GM19468 (cell line): ENCODE measurements around the gene NT5C3A.
"Not testable (repeated sequence)": the region's sequence is repeated elsewhere in the genome, so short reads cannot be mapped to it uniquely, and the experiment has no call there.

ENCODE experiments used
- ATAC-seq: cut with Tn5 transposase; IDR thresholded peaks from one replicate; pipeline ENCODE4 v1.9.1; 2021; ENCODE audit warnings: mild to moderate bottlenecking, moderate library complexity, moderate number of reproducible peaks; ENCODE audit not compliant: unreplicated experiment; ENCODE audit errors: extremely low read depth

NT5C3A gene

DNA sequence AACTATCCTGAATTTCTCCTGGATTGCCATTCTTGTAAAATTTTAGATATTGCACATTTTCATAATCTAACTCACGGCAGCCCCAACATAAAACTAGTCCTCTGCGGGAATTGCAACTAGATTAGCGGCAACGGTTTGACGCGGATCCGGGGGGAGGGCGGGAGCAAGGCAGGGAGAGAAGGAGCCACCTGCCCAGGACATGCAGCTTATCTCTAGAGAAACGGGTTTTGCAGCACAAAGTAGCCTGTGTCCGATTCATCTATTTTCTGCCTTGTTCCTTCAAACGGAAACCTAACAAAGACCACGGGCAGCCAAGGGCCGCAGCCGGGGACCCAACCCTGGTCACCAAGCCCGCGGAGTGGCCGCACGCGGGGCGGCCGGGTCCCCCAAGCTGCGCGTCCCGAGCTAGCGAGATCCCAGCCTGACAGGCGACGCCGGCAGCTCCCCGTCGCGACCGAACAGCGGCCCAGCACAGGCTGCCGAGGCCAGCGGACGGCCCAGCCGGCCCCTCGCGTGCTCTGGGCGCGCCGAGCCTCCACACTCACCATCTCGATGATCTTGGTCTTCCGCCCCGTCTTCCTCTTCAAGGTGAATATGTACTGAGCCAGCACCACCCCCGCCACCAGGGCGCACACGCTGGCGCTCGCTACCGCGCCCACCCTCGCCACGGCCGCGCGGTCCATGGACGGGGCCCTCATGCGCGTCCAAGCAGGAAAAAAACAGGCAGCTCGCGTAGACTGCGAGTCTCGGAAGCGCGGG lies at the start of gene NT5C3A:
NT5C3A (minus strand) TSS at position 754 of the 759 bp plus-strand sequence; CDS start at position 683, 71 bp downstream.
- peak; percentile 20 for ATAC-seq

DNA sequence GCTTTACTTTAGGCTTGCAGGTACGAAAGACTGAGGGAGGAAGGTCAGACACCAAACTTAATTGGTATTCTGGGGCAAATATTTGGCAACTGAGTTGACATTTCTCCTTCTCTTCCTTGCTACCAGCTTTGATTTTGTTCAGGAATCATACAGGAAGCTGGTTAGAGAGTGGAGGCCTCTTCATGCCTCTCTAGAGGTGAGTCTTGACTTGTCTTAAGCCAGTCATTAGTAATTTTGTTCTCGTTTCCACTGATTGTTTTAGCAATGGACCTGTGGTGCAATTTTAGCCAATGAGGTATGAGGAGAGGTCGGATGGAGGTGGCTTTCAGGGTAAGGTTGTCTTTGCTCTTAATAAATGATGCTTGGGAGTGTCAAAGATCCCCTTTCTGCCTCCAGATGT lies 49.0 kb upstream of the NT5C3A start:
- no peak for ATAC-seq

DNA sequence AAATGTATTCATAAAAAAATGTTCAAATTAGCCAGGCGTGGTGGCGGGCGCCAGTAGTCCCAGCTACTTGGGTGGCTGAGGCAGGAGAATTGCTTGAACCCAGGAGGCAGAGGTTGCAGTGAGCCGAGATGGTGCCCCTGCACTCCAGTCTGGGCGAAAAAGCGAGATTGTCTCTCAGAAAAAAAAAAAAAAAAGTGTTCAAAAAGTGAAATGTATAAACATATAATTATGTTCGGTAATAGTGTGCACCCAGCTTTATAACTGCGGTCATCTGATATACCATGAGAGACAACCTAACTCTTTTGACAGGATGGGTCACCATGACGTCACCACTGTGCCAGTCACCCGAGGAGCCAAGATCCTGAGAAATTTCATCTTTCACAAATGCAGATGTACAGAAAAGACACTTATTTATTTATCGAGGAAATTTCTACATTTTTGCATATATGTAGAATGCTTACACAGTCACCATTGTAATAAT lies 47.2 kb upstream of the NT5C3A start:
- no peak for ATAC-seq

DNA sequence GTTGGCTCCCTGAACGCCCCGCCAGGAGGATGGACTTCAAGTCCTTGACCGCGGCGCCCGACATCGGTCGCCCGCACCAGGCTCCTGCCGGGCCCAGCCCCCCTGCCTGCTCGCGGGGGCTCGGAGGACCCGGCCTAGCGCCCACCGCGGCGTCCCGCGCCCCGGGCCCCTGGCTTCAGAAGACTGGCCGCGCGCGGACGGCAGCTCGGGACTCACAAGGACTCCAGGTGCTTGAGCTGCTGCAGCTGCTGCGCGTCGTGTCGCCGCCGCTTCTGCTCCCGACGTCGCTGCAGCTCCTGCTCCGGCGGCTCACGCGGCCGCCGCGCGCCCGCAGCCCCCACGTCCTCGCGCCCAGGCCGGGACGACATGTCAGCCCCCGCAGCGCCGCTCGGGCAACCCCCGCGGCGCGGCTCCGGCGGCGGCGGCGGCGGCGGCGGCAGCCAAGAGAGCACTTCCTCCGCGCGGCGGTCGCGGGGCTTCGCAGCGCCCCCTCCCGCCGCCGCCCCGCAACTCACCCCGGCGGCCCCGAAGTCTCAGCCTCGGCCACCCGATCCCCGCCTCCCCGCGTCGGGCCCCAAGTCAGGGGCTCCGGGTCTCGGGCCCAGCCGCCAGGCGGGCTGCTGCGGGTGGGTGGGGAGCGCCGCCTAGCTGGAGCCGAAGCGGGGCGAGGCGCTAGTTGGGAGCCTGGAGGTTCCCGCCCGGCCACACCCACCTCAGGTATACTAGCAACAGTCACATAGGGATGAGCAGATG lies 46.6 kb upstream of the NT5C3A start, which contains the start of gene RP9:
RP9 (minus strand) TSS at position 400 of the 753 bp plus-strand sequence; CDS start at position 368, 32 bp downstream.
- peak; percentile 69 for ATAC-seq

DNA sequence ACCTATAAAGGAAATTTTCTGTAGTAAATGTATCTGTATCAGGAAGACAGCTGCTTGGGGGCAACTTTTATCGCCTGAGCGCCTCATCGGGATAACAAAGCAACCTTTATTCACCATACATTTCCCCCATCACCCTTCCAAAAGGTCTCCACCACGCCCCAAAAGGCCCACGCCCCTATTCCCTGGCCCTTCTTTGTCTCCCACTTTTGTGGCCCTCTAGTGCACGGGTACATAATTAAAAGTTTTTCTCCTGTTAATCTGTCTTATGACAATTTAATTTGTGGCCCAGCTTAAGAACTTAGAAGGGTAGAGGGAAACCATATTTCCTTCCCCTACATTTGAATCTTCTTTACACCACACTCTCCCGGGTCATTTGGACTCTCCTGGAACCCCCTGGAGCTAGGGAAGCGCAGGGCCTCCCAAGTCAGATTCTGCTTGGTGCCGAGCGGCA lies 46.0 kb upstream of the NT5C3A start:
- no peak for ATAC-seq

DNA sequence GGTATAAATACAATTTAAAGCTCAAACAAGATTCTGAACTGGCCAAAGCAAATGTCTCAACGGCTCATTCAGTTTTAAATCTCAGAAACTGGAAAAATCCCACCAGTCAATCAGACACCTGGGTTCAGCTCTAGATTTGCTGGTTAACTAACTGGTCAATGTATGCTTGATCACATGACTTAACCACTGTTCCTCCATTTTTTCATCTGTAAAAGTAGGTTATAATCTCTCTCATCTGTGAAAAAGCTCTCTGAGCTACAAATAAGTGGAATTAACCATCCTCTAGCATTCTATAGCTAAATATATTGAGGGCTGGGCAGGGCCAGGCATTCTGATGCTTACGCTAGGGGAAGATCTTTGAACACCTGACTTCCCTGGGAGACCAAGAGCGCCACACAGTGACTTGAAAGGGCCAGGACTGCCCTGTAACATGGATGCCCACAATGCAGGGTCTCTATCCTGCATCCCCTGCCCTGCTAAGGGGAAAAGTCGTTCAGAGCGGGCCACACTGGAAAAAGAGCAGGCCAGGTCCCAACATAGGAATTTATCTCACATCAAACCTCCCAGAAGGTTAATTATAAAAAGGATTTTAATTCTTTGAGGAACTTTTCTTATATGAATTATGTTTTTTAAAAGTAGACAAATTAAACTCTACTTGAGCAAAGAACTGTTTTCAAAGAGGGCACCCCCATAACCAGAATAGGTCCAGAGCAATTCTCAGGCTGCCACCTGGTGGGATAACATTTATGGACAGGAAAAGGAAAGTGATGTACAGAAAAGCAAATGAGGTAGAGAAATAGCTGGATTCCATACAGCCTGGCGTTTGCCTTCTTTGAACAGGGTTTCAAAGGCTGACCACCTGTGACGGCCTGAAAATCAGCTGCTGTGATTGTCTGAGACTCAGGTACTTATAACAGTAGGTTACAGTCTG lies 44.8 kb upstream of the NT5C3A start:
- ATAC-seq: no peak

DNA sequence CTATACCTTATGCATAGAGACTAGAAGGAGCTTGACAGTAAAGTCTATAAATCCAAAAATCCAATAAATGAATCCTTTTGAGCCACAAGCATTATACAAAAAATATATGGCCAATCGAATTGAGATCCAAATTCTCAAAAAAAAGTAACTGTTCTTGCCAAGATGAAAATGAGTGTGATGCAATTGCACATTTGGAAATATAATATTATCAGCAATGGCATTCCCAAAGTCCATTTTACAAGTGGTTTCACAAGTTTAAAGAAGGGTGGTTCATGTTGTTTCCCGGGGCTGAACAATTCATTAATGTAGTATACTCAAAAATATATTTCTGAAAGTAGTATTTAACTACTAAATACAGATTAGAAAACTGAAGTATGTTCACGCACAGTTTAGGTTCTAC lies 39.3 kb upstream of the NT5C3A start:
- ATAC-seq: no peak

DNA sequence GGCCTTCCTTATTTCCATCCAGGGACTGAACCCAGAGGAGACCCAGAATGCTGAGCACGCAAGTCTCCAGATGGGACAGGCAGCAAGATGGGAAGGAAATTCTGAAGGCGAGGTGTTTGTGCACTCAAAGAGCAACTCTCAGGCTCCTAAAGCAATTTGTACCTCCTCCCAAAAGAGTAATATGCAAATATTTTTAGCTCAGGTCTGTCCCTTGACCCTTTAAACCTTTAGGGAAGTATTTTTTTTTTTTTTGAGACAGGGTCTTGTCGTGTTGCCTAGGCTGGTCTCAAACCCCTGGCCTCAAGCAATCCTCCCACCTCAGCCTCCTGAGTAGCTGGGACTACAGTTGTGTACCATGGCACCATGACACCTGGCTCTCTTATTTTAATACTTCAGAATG lies 38.2 kb upstream of the NT5C3A start:
- no peak for ATAC-seq

DNA sequence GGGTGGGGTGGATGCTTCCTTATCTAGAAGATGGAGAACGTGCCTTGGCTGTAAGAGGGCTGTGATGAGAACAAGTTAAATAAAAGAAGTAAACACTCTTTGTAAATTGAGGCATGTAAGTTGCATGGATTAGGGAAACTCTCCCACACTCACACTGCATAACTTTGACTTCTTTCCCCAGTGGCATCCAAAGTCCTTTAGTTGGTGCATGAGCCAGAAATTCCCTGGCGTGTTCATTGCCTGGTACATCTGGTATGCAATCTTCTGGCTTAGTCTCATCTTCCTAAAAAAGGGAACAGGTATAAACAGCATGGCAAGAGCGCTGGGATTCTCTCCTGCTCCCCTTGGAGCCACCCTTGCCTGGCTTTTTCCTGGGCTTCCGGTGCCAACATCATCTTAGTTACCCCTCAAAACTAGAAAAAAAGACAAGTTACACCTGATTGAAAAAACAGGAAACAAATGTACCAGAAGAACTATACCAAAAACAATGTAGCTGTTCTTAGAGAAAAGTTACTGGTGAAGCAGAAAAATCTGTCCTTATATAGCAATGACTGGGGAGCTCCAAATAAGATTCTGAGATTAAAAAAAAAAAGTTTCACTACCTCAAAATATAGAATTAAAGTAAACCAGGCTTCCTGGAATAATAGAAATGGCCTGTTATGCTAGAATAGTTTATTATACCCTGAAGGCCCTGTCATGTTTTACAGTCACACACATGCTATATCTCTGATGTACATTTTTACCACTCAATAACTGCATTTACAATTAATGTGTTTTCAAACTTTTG lies 36.8 kb upstream of the NT5C3A start:
- no peak for ATAC-seq

DNA sequence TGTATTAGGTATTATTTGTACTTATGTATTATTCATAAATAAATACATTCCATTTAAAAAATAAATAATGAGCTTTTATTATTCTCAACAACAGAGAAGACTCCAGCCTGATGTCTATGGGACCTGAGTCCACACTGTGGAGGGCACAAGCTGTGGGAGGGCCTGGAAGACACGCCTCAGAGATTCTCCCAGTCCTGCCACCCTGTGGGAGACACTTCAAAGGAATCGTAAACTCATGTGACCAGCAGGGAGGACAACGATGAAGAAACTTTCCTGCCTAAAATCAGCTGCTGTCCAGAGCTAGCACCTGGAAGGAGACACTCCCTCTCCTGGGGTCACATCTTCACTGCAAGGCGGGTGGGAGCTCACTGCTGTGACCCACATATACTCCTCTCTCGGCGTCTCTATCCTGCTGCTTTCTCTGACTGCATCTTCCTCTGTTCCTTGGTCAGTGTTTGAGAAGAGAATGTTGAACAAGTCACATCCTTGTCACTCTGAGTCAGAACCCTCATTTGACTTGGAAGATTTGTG lies 32.2 kb upstream of the NT5C3A start:
- ATAC-seq: not testable (repeated sequence)

DNA sequence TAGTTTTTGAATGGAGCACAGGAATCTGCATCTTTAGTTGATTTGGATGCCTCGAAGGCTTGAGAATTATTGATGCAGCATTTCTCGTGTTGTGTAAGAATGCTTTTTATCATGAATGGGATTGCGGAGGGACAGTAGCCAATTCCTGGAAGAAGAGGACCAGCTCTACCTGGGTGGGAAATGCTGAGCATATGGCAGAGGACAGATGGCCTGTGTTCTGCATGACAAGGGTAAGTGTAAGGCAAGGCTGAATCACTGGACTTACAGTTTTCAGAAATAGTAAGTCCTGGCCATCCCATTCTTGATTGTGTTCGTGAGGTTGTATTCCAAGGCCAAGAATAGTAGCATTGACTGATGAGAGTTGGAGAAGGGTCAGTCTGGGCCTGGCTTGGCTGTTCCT lies 30.7 kb upstream of the NT5C3A start:
- ATAC-seq: no peak

DNA sequence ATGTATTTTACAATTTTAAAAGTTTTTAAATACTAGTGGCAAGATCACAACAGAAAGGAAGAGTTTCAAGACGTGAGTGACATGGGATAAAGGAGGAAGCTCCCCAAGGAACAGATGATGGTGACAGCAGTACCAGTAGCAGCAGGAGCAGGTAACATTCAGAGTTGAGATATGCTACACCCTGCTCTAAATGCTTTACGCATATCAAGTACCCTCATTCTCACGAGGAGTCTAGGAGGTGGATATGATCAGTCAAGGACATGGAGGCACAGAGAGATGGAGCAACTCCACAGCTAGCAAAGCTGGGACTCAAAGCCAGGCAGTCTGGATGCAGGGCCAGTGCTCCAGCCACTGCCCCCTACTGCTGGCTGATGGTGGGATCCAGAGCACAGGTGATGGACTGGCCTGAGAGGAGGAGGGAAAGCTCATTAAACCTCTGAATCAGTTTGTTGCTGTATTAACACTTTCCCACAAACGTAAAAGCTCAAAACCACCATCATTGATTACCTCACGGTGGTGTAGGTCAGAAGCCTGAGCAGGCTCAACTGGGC lies 29.1 kb upstream of the NT5C3A start:
- no peak for ATAC-seq

DNA sequence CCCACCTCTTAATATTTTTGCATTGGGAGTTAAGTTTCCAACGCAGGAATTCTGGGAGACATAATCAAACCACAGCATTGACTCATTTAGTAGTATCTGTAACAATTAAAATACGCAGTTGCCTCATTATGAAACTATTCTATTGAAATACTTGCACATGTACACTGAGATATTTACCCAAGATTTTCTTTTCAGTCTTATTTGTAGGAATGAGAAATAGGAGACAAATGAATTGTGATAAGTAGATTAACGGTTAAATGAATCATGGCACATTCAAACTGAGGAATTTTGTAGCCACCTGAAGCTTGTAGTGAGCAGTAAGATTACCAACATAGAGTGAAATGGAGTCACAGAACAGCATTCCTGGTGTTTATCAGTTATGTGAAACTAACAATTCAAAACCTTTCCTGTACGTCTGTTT lies 28.5 kb upstream of the NT5C3A start:
- ATAC-seq: no peak

DNA sequence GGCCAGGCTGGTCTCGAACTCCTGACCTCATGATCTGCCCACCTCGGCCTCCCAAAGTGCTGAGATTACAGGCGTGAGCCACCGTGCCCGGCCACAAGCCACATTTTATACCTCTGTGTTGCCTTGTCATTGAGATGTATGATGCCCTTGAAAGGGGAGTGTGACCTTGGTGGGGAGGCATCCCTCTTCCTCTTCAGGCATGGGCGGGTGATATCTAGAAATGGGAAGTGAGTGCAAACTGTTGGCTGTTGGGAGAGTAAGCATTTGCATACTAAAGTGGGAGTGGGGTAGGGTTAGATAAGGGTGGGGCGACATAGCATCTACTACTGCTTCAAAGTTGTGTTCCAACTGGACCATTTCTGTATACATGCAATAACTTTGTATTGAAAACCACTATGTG lies 26.6 kb upstream of the NT5C3A start:
- no peak for ATAC-seq

DNA sequence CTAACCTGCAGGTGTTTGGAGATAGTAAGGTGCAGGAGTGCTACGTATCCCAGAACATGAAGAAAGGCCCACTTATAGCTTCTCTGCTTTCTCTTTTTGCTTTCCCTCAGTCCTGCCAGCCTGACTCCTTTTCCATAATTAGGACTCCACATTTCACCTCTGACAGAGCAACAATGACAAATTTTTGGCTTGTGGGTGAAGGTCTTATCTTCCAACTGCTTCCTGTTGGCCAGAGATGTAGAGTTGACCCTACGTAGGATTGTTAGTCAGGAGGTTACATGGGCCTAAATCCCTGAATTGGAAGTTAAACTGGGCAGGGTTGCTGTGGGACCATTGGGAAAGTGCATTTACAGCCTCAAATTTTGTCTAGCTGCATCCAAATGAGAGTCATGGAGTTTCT lies 25.3 kb upstream of the NT5C3A start:
- no peak for ATAC-seq

DNA sequence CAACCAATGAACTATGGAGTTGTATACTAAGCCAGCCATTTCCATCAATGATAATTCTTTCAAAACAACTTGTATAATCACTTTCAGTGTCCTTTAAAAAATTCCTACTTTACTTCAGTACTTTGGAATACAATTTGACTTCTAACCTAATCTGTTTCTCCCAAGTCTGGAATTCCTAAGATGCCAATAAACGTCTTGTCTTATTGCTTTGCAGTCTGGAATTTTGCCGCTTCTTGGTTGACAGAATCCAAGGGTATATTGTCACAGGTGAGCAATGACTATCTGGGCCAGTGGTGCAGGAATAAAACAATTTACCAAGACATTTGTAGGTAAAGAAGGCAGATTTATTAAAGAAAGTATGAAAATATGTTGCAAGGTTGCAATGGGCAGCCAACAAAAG lies 24.8 kb upstream of the NT5C3A start:
- no peak for ATAC-seq

DNA sequence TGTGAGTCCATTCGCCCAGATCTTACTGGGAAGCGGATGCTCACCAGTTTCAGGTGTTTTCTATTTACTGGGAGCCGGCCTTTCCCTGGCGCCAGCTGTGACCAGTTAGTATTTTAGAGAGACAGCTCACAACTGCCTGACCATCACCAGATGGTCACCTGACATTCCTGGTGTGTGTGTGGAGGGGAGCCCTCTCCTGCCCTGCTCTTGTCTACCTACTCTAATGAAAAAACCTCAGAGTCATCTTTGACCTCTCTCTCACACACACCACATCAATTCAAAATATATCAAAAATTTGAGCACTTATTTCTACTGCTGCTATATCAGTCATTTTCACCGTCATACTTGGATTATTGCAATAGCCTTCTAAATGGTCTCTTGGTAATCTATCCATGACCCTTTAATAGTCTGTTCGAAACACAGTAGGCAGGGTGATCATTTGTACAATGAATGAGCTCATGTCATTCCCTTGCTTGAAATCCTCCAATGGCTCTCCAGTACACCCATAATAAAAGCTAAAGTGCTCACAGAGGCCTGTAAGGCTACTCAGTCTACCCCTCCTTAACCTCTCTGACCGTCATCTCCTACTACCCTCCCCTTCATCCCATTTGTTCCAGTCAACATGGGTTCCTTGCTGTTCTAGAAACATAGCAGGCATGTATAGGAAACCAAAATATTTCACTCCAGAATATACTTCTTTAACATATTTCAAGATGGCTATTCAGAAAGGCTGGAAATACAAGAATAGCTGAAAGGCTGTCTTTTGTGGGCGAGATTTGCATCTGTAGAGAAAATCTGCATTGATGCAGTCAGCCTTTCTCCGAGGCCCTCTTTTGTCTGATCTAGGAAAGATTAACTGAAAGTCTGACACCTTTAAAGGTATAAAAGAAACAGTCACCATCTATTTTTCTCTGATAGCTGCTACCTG lies 17.5 kb upstream of the NT5C3A start:
- ATAC-seq: no peak

DNA sequence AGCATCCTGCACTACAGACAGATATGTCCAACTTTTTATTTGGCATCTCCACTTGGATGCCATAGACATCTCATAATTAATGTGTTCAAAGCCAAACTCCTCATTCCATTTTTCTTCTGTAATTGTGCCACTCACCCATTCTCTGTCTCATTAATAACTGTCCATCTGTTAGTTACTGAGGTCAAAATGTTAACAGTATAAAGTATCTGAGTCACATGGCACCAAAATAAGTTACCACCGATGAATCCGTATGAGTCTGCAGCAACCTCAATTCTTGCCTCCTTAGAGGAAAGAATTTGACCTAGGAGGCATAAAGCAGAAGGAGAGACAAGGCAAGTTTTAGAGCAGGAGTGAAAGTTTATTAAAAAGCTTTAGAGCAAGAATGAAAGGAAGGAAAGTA lies 16.5 kb upstream of the NT5C3A start:
- ATAC-seq: no peak
